ENCODE data around the gene NOTCH2NLA.
"Not testable (repeated sequence)": the region's sequence is repeated elsewhere in the genome, so short reads cannot be mapped to it uniquely, and the experiment has no call there.

Gene NOTCH2NLA

DNA sequence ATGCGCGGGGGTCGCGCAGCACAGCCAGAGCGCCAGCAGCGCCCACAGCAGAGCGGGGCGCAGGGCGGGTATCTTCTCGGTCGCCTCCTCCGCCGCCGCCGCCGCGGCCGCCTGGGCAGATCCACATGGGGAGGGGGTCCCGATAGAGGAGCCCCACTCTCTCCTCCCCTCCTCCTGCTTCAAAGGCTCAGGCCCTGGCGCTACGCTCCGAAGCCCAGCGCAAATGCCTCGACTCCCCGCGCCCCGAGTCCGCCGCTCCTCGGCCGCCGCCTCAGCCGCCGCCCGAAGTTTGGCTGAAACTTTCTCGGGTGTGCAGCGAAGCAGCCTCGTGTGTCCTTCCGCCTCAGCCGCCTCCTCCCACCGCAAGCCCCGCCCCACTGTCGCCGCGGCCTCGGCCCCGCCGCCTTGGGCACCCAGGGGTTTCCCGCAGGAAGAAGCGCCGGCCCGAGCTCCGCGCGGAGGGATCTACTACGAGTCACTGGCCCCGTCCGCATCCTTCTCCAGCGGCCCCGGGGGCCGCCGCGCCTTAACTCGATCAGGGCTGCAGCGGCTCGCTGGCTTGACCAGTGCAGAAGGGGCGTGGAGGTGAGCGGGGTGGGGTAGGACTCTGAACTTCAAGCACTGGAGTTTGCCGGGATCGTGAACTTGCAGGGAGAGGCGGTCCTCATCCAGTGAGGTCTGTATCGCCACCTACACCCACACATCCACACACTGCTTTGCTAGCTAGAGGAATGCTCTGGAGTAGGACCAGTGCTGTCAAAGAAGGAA is at the start of gene NOTCH2NLA:
Gene NOTCH2NLA (minus strand): TSS at position 312 of the 768 bp plus-strand sequence. CDS start 39,684 bp downstream, outside the sequence.
- peak; percentile 14 to 31 for DNase-seq

DNA sequence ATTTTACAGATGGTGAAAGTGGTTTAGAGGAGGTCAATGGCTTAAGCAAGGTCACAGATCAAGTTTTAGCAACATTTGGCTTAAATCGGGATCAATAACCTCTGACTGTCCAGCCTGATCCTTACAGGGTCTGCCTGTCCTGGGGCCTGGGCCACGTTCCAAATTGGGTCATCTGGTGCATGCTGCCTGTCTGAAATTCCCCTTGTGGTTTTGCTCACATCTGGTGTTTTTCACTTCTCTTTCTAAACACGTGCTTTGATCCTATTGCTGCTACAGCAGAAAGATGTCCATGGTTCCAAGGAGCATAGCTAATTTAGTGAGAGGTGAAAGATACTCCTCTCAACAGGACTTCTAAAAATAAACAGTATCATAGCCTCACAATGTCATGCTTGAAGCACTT is 49.5 kb upstream of the NOTCH2NLA start:
- not testable (repeated sequence) for DNase-seq

DNA sequence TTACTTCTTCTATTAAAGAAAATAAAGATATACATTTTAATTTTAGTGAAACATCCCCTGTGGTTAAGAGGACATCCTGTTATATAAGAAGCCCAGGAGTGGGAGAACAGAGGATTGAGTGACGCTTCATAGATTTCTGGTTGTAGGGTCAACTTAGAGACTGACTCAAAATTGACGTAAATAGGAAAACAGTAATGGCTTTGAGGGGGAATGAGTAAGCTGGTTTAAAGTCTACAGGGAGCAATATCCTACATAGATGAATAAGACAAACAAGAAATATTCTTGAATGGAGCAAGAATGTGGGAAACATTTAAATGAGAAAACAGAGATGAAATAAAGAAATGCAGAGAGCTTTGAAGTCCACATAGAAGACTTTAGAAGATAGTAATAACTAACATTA is 48.3 kb upstream of the NOTCH2NLA start:
- DNase-seq, result not testable (repeated sequence)

DNA sequence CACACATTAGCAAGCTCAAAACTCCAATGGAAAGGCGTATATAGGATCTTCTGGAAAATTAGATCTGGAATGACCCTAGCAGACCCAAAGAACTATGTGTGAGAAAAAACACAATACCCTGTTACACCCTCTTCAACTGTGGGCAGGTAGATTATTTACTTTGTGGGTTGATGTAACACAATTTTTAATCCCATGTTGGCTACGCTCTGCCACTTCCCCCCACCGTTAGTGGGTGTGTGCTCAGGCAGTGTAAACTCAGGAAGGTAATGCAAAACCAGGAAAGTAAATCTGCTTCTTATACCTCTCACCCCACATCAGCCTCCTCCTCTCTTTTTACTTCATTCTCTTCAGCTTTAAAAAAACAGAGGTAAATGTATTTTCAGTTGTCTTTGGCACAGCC is 45.3 kb upstream of the NOTCH2NLA start:
- not testable (repeated sequence) for DNase-seq

DNA sequence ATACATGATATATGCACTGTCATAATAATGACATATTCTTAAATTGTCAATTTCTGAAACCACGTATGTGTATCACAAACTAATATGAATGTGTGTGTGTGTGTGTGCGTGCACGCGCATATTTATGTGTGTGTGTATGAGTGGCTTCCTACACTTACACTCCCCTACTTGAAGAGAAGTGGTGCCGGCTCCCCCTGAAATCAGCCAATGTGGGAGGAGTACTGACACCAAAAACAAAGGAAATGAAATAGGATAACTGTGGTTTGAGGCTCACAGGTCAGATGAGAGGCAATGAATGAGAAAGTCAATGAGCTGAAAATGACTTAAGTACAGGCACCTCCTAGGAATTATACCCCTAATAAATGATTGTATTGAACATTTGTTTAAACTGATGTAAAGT is 44.4 kb upstream of the NOTCH2NLA start:
- not testable (repeated sequence) for DNase-seq

DNA sequence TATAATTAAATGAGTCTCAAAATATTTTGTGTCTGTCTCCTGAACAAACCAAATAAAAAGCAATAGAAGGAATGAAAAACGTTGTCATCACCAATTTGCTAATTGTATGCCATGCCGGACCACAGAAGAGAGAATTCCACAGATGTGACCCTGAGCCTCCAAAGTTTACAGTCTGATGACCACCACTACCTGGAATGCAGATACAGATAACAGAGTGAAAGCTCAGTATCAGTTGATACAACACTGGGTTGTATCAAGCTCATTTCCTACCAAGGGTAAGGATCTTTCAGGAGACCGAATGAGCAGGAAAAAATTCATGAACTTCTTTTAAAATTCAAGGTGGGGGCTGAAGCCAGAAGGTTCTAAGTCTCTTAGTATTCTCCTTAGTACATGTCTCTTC is 43.9 kb upstream of the NOTCH2NLA start:
- DNase-seq, result not testable (repeated sequence)

DNA sequence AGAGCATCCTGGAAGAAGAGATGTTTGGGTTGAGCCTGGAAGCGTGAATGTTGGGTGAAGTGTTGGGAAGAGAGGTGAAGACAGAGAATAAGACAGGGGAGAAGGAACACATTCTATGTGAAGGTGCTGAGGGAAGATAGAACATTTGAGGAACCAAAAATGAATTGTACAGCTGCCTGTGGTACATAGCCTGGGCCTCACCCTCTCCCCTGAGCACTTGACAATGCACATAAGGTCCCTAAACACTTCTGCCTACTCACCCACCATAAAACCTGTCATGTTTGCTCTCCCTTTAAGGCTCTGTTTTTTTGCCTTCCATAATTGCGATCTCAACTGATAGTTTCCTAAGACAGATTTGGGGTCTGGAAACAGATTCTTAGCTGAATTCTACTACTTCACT is 43.2 kb upstream of the NOTCH2NLA start:
- DNase-seq, result not testable (repeated sequence)

DNA sequence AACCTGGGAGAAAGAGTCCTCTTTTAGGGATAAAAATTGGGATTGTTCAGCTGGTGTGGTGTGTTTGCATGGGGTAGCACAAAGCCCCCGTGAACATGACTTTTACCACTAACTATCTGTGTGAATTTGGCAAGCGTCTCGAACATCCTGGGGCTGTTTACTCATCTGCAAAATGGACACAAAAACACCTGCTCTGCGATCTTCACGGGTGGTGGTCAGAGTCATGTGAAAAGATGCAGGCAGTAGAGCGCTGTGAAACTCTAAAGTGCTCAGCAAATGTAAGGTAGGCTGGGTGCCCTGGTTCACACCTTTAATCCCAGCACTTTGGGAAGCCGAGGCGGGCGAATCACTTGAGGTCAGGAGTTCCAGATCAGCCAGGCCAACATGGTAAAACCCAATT is 41.3 kb upstream of the NOTCH2NLA start:
- not testable (repeated sequence) for DNase-seq

DNA sequence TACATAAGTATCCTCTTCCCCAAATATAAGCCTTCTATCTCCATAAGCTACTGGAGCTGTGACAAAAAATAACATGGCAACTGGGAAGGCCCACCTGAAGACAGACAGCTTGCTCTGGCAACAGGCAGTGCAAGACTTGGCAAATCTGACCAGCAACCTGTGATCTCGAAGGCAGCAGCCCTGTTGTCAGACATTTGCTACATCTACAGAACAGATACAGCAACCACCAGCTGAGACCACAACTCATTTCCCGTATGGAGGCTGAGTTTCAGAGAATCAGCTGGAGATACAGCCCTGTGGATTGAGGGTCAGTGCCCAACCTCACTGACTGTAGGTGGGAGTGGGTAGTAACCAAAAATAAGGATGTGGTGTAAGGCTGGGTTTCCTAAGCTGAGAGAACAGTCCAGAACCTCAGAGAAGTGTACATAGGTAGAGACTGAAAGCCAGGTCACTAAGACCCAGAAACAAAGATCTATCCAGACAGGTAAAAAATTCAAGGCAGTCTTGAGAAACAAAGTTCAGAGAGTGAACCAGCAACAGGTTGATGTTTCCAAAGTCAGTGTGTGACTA is 37.4 kb upstream of the NOTCH2NLA start:
- not testable (repeated sequence) for DNase-seq

DNA sequence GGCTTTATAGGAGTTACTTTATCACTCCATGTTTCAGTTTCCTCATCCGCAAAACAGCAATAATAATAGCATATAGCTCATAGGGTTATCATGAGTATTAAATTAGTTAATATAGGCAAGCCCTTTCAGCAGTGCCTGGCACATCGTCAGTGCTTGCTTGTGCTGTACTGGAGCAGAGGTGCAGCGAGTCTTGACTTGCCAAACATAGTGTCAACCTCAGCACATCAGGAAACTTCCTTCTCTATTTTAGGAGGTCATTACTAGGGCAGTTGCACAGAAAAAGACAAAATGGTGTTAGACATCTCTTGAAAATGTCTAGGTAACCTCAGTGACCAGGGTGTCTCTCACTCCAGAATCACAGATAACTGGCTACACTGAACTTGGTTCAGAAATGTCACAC is 35.9 kb upstream of the NOTCH2NLA start:
- DNase-seq, result not testable (repeated sequence)

DNA sequence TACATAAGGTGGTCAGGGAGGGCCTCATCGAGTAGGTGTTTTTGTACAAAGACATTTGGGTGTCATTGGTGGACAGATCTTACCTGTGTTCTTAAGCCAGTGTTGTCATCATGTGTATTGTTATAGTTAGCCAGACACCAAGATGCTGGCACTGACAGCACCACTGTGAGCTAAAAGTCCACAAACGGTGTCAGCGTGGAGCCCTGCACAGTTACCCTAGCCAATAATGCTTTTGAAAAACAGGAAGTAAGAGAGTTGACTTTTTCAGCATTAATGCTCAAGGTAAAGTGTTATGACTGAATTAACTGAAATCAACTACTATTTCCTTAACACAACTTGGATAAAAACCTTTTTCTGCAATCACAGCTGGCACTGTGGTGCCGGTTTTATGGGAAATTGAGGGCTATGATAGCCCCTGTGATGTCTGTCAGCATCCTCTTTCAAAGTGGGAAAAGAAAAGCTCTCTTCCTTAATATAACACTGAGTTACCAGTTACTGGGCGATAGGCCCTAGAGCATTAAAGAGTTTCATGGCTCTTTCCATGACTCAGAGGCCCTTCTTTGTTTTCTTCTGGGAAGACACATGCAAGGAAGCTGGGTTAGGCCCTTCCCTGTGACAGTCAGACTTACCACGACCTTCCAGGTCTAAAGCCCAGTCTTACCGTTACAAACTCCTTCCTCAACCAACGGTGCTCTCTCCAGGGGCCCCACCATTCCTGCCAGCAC is 31.3 kb upstream of the NOTCH2NLA start:
- not testable (repeated sequence) for DNase-seq

DNA sequence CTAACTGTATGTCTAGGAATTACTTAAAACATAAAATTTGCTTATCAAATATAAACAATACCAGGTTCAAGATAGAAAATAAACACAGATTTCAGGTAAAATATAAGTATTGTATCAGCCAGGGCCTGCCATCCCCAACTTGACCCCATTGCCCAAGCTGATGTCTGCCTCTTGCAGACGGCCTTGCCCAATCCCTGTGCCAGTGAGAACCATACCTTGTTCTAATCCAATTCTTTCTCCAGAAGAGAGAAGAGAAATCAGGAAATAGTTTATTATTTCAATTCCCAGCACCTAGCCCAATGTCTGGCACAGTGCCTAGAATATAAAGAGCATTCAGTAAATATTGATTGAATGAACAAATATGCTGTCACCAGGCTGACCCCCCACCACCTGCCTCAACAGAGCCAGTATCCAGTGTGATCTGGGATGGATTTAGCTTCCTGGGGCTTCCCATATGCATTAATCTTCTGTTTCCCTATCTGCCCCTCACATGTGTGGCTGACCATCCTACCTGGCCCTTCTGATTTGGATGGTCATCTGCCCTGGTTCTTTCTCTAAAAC is 29.3 kb upstream of the NOTCH2NLA start:
- not testable (repeated sequence) for DNase-seq

DNA sequence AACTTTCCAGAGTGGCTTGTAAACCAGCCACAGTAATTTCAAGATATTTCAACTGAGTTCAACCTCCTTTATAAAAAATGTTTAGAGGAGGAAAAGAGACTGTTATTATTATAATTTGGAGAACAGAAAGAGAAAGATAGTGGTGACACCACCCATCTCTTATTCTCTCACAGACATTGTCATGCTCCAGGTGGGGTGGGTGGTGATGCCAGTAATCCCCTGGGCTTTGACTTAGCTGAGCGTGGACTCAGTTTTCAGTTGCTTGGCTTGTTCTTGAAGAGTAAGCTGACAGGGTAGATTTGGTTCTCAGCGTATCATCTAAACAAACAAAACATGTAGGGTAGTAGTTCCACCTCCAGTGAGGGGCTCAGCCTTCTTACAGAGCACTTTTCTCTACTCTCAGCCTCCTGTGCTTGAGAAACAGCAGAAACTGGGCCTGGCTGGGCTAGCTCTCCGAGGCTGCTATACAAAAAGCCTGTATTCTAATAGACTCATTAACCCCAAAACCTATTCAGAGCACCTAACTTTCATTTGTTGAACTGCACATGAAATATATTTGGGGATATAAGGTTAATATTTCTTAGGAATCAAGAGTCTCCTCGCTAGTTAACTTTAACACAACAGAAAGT is 25.9 kb upstream of the NOTCH2NLA start:
- DNase-seq, result not testable (repeated sequence)

DNA sequence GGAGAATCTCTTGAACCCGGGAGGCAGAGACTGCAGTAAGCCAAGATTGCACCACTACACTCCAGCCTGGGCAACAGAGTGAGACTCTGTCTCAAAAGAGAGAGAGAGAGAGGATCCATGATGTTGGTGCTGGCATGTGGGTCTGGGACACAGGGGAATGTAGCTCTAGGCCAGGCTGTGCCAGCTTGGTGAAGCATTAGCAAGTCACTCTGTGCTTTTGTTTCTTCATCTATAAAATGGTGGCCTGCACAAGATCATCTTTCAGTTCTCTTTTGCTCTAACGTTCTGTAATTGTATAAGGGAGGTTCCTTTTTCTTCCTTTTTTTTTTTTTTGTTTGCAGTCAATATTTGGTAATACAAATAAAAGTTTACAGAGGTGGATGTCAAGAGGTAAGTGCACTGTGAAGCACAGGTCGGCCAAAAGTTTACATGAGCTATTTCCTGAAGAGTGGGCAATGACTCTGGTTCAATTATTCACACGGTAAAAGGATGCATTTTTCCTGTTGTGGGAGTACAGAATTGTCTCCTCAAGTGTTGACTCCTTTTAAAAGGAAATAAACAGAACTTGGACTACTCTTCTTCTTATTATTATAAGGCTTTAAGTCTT is 24.5 kb upstream of the NOTCH2NLA start:
- DNase-seq, result not testable (repeated sequence)

DNA sequence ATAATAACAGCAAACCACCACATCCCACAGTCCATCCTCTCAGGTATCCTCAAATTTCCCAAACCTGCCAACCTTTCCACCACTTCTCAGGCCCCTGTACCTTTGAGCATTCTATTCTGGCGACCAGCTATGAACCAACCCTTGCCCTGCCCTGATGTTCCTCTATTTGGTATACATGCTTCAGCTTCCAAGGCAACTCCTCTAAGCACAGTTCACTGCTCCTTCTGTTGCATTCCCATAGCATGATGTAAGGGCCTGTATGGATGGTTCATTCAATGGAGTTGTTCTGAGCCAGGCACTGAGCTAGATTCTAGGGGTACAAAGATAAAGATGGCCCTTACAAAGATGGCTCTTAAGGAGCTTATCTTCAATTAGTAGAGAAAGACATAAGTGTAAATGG is 22.7 kb upstream of the NOTCH2NLA start:
- not testable (repeated sequence) for DNase-seq

DNA sequence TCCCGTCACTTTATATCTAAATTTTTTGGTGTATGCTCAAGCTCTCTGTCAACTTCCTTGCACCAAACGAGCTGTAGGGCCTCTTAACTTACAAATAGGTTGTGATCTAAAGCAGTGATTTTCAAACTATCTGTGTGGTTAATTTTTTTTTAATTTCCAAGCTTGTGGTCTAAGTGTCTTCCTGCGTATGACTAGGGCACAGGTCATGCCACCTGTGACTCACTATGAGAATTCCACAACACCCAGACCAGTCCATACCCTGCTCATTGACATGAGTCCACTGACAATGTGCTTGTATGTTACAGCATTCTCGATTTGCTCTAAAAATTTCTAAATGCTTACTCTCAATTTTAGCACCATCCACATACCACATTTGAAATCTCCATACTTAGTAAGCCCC is 19.8 kb upstream of the NOTCH2NLA start:
- DNase-seq, result not testable (repeated sequence)

DNA sequence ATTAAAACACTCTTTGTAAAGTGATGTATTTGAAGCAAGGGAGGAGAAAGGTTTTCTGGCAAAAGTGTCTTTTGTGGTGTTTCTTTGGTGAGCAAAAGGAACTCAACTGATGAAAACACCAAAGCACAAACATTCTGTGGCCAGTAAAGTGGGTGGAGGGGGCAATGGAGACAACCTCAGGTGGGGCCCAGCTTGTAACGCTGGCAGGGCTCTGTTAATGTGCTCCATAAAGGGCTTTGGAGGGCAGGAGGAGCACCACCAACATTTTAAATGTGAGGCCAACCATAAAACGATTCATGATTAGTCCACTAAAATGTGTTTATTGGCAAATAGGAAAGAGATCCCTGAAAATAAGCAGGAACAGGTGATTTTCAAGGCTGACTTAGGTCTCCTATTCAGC is 7.8 kb upstream of the NOTCH2NLA start:
- DNase-seq, result not testable (repeated sequence)

DNA sequence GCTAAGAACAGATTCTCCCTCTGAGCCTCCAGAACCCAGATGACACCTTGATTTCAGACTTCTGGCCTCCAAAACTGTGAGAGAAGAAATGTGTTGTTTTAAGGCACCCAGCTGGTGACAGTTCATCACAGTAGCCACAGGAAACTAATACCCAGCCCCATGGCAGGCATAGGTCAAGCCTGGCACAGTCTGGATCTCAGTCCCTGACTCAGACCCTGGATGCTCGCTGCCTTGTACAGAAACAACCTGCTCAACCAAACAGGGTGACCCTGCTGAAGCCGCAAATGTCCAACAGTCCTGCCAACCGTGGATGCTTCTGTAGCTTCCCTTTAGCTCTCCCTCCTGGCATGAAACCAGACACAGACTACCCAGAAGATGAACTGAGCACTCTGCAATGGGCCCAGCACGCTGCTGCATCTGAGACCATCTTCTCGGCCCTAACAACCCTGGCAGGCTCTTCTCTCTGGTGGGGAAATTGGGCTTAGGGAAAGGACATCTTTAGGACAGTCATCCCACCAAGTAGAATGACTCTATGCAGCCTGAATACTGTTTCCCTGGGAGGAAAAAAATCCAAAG is 7.3 kb upstream of the NOTCH2NLA start:
- DNase-seq, result not testable (repeated sequence)

DNA sequence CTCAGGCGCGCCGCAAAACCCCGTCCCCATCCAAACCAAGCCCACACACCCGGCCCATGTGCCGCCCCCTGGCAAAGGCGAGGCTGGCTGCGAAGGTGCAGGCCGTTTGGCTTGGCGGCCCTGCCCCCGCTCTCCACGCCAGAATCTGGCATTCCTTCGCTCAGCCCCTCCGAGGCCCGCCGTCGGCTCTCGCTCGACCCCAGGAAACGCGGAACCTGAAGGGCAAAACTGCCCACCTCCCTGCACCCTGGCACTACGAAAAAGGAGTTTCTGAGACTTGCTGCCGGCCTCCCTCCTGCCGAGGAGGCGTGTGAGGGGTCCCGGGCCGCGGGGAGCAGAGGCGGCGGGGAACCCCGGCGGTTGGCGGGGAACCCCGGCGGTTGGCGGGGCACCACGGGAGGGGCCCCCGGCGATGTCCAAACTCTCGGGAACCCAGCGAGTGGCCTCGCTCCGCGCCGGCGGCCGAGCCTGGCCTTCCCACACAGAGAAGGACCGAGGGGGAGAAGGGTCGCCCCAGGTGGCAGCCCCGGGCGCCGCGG is 608 bp downstream of the NOTCH2NLA start:
- peak; percentile 1 to 10 for DNase-seq

DNA sequence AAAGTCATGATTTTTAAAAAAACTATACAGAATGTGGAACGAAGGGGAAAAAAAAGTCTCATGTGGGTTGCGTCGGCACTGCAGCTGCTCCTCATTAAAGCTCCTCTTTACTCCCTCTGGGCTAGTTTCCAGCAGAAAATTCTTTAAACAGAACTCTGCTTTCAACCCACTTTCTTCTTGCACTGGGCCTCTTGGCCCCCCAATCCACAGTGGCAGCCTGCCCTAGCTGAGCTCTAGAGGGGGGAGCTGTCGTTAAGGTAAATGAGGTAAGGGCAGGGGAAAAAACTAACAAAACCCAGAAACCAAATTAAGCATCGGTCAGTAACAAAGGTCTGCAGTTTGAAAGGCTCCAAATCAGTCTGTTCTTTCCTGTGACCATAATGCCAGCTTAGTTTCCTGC is 54.3 kb downstream of the NOTCH2NLA start:
- DNase-seq, result not testable (repeated sequence)

DNA sequence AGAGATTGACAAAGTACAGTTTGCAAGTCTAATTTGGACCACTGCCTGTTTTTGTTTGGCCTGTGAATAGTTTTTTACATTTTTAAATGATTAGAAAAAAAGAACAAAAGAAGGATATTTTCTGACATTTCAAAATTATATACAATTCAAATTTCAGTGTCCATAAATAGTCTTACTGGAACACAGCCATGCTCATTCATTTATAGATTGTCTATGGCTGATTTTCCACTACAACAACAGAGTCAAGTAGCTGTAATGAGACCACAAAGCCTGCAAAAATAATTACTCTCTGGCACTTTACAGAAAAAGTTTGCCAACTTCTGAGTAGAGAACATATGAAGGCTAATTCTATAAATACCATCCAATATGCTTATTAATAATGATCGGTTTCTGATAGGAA is 61.1 kb downstream of the NOTCH2NLA start:
- not testable (repeated sequence) for DNase-seq

DNA sequence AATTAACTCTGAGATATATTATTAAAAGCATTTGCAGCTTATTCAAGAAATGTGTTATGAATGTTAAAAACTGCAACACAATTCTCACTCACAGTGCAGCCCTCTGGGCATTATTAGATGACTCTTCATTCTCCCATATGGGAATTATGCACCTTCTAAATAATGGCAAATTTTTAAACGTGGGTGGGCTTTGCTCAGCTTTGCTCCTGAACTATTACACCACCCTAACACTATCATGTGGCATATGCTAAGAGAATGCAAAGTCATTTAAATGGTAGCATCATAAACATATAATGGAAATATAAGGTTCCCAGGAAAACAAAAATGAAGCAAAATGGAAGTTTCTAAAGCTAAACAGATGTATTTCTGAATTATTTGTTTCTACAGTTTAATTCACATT is 61.5 kb downstream of the NOTCH2NLA start:
- not testable (repeated sequence) for DNase-seq

All from activated CD4-positive, alpha-beta T cell treated with anti-CD3 and anti-CD28 coated beads, Interleukin-2, amount 50 U/mL, for 48 hours (primary cell).